GM23338 (cell line): Measurements from ENCODE around the gene N4BP2L1. TPM values are rescaled to one million over a fixed set of nuclear protein-coding genes. Genes with fewer than 3 reads are reported as not detected.

ENCODE experiments used
- ATAC-seq: fragments of 200-7000 bp; cut with Tn5 transposase; 3 replicates; pipeline ENCODE4 v1.9.1; 2020
- DNase-seq: peaks from one replicate; pipeline ENCODE4 v3.0.0-alpha.2; 2015; ENCODE audit warnings: low spot score
- H2AFZ ChIP-seq: fragments of 200-600 bp; sonication (generic); 2 replicates; pipeline ENCODE4 v1.8.0; 2016; ENCODE audit warnings: antibody characterized with exemption, mild to moderate bottlenecking, moderate library complexity
- H3F3A ChIP-seq: fragments of 200-600 bp; sonication (generic); replicated peaks from 2 replicates; pipeline ENCODE4 v1.8.0; 2017; ENCODE audit warnings: antibody characterized with exemption, mixed run types, low read depth
- H3K27ac ChIP-seq: fragments of 200-600 bp; sonication (generic); 2 replicates; pipeline ENCODE4 v1.6.1; 2016; ENCODE audit warnings: low read depth
- H3K27me3 ChIP-seq: fragments of 200-600 bp; sonication (generic); 2 replicates; pipeline ENCODE4 v1.8.0; 2016; ENCODE audit warnings: mild to moderate bottlenecking, mixed run types, moderate library complexity; ENCODE audit not compliant: insufficient read depth
- H3K36me3 ChIP-seq: fragments of 200-600 bp; sonication (generic); 2 replicates; pipeline ENCODE4 v1.8.0; 2016; ENCODE audit warnings: mild to moderate bottlenecking; ENCODE audit not compliant: insufficient read depth
- H3K4me1 ChIP-seq: fragments of 200-600 bp; sonication (generic); 2 replicates; pipeline ENCODE4 v1.8.0; 2016; ENCODE audit warnings: mild to moderate bottlenecking, moderate library complexity; ENCODE audit not compliant: insufficient read depth
- H3K4me2 ChIP-seq: fragments of 200-600 bp; sonication (generic); 2 replicates; pipeline ENCODE4 v1.7.1; 2017; ENCODE audit warnings: mixed run types
- H3K4me3 ChIP-seq: fragments of 200-600 bp; sonication (generic); 2 replicates; pipeline ENCODE4 v1.6.1; 2016; ENCODE audit warnings: mixed run types
- H3K79me2 ChIP-seq: fragments of 200-600 bp; sonication (generic); replicated peaks from 2 replicates; pipeline ENCODE4 v1.8.0; 2017; ENCODE audit warnings: mild to moderate bottlenecking; ENCODE audit not compliant: insufficient read depth
- H3K9me2 ChIP-seq: fragments of 200-600 bp; sonication (generic); 2 replicates; pipeline ENCODE4 v1.8.0; 2017; ENCODE audit not compliant: insufficient read depth
- H4K20me1 ChIP-seq: fragments of 200-600 bp; sonication (generic); replicated peaks from 2 replicates; pipeline ENCODE4 v1.8.0; 2017; ENCODE audit warnings: mild to moderate bottlenecking; ENCODE audit not compliant: insufficient read depth
- H3K27ac Mint-ChIP-seq: 2 replicates; pipeline ENCODE4 v1.8.0; 2020; ENCODE audit warnings: inconsistent platforms, mild to moderate bottlenecking, moderate library complexity, mixed read lengths
- H3K27me3 Mint-ChIP-seq: 3 replicates; pipeline ENCODE4 v1.8.0; 2022; ENCODE audit warnings: low read depth, mild to moderate bottlenecking, moderate library complexity, mixed read lengths, inconsistent platforms; ENCODE audit not compliant: insufficient read depth, poor library complexity
- H3K36me3 Mint-ChIP-seq: 3 replicates; pipeline ENCODE4 v1.8.0; 2021; ENCODE audit warnings: low read depth, mild to moderate bottlenecking, inconsistent platforms, moderate library complexity, mixed read lengths
- H3K4me1 Mint-ChIP-seq: 3 replicates; pipeline ENCODE4 v1.8.0; 2020; ENCODE audit warnings: mild to moderate bottlenecking, inconsistent platforms, mixed read lengths
- H3K4me3 Mint-ChIP-seq: 3 replicates; pipeline ENCODE4 v1.8.0; 2021; ENCODE audit warnings: moderate library complexity, mild to moderate bottlenecking, inconsistent platforms, mixed read lengths
- H3K9me3 Mint-ChIP-seq: 3 replicates; pipeline ENCODE4 v1.8.0; 2020; ENCODE audit warnings: moderate library complexity, mild to moderate bottlenecking, inconsistent platforms, mixed read lengths
- polyA plus RNA-seq: library from polyadenylated mRNA; unstranded; fragments of >200 nt; fragmentation: Nextera tagmentation; extraction: Ambion mirVana; gene quantifications from 2 replicates; pipeline ENCODE4 v1.2.1, GENCODE V29; 2016
- total RNA-seq: library from RNA; depleted of rRNA; stranded (reverse); fragments of >200 nt; shearing (Covaris generic); gene quantifications from 2 replicates; pipeline ENCODE4 v1.2.3, GENCODE V29; 2014
- TF ChIP-seq, protein P1 (sequence below): fragments of 250-450 bp; sonication (Bioruptor Pico); IDR thresholded peaks from 2 replicates; pipeline ENCODE4 v1.5.0; 2020; ENCODE audit warnings: mild to moderate bottlenecking, moderate library complexity
- TF ChIP-seq, protein P2 (sequence below), 2 experiments: fragments of 200-600 bp in 1 of 2; sonication (generic) in 1 of 2; conservative IDR thresholded peaks; 2 replicates each; pipeline versions ENCODE4 v1.5.1 to v1.6.1; 2016 to 2017; ENCODE audit warnings: antibody characterized with exemption in 2 of 2, low read depth in 2 of 2, mild to moderate bottlenecking in 2 of 2, moderate library complexity in 1 of 2

N4BP2L1 gene
- total and polyA plus RNA-seq, 2 experiments from 2014 or later = 3.3 to 4.1 TPM

DNA sequence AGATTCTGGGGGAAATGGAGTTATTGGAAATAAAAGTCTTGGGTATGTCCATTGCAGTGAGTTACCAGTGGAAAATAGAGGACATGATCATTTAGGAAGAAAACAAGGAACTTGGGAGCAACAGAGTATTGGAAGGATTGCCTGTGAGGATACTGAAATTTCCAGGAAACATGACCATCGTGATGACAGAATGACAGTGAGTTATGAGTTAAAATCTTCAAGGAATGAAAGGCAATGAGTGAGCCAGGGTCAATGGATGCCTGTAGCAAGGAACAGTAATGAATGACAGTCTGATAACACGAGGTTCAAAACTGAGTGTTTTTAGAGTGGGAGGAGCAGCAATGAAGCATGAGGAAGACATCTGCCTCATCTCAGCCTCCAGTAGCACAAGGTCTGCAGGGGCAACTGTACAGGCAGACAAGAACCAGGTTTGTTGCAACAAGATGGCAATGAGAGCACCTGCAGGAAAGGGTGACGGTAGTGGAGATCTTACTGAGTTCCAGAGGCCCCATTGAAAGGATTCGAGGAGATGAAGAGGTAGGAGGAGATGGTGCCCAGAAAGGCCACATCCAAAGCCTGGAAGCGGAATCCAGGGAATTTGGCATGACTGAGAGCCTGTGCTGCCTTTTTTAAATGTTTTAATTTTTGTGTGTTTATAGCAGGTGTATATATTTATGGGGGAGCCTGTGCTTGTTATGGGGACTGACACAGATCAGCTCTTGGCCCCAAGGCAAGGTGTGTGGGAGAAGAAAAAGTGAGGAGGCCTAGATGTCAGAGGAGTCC, 43.9 kb downstream of the N4BP2L1 start (continued):
- TF ChIP-seq, protein P1, sequence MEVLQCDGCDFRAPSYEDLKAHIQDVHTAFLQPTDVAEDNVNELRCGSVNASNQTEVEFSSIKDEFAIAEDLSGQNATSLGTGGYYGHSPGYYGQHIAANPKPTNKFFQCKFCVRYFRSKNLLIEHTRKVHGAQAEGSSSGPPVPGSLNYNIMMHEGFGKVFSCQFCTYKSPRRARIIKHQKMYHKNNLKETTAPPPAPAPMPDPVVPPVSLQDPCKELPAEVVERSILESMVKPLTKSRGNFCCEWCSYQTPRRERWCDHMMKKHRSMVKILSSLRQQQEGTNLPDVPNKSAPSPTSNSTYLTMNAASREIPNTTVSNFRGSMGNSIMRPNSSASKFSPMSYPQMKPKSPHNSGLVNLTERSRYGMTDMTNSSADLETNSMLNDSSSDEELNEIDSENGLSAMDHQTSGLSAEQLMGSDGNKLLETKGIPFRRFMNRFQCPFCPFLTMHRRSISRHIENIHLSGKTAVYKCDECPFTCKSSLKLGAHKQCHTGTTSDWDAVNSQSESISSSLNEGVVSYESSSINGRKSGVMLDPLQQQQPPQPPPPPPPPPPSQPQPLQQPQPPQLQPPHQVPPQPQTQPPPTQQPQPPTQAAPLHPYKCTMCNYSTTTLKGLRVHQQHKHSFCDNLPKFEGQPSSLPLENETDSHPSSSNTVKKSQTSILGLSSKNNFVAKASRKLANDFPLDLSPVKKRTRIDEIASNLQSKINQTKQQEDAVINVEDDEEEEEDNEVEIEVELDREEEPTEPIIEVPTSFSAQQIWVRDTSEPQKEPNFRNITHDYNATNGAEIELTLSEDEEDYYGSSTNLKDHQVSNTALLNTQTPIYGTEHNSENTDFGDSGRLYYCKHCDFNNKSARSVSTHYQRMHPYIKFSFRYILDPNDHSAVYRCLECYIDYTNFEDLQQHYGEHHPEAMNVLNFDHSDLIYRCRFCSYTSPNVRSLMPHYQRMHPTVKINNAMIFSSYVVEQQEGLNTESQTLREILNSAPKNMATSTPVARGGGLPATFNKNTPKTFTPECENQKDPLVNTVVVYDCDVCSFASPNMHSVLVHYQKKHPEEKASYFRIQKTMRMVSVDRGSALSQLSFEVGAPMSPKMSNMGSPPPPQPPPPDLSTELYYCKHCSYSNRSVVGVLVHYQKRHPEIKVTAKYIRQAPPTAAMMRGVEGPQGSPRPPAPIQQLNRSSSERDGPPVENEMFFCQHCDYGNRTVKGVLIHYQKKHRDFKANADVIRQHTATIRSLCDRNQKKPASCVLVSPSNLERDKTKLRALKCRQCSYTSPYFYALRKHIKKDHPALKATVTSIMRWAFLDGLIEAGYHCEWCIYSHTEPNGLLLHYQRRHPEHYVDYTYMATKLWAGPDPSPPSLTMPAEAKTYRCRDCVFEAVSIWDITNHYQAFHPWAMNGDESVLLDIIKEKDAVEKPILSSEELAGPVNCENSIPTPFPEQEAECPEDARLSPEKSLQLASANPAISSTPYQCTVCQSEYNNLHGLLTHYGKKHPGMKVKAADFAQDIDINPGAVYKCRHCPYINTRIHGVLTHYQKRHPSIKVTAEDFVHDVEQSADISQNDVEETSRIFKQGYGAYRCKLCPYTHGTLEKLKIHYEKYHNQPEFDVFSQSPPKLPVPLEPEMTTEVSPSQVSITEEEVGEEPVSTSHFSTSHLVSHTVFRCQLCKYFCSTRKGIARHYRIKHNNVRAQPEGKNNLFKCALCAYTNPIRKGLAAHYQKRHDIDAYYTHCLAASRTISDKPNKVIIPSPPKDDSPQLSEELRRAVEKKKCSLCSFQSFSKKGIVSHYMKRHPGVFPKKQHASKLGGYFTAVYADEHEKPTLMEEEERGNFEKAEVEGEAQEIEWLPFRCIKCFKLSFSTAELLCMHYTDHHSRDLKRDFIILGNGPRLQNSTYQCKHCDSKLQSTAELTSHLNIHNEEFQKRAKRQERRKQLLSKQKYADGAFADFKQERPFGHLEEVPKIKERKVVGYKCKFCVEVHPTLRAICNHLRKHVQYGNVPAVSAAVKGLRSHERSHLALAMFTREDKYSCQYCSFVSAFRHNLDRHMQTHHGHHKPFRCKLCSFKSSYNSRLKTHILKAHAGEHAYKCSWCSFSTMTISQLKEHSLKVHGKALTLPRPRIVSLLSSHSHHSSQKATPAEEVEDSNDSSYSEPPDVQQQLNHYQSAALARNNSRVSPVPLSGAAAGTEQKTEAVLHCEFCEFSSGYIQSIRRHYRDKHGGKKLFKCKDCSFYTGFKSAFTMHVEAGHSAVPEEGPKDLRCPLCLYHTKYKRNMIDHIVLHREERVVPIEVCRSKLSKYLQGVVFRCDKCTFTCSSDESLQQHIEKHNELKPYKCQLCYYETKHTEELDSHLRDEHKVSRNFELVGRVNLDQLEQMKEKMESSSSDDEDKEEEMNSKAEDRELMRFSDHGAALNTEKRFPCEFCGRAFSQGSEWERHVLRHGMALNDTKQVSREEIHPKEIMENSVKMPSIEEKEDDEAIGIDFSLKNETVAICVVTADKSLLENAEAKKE = no peak
- TF ChIP-seq, protein P2, sequence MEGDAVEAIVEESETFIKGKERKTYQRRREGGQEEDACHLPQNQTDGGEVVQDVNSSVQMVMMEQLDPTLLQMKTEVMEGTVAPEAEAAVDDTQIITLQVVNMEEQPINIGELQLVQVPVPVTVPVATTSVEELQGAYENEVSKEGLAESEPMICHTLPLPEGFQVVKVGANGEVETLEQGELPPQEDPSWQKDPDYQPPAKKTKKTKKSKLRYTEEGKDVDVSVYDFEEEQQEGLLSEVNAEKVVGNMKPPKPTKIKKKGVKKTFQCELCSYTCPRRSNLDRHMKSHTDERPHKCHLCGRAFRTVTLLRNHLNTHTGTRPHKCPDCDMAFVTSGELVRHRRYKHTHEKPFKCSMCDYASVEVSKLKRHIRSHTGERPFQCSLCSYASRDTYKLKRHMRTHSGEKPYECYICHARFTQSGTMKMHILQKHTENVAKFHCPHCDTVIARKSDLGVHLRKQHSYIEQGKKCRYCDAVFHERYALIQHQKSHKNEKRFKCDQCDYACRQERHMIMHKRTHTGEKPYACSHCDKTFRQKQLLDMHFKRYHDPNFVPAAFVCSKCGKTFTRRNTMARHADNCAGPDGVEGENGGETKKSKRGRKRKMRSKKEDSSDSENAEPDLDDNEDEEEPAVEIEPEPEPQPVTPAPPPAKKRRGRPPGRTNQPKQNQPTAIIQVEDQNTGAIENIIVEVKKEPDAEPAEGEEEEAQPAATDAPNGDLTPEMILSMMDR (conservative IDR thresholded peaks at IDR 0.05; ENCODE audit: low read depth in 2 of 2) = no peak

DNA sequence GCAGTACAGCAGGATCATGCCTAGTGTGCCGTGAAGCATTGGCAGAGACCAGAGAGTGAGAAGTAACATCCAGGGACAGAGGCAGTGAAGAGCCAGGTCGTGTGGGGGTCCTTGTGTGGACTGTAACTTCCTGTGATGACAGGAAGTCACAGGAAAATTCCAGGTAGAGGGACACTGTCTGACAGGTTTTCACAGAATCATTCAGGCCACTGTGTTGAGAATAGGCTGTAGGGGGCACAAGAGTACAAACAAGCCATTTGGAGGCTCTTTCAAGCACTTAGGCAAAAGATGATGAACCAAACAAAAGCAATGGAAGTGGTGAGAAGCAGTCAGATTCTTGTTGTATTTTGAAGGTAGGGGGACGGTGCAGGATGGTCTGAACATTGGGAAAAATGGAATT, 46.4 kb downstream of the N4BP2L1 start:
- Histone ChIP-seq H3K4me3 (no peak overlapping the region), H3F3A (no peaks in the 10 kb centered on the region), H3K36me3 (peaks cover 6% of the 10 kb centered on the region; the same call in 1 of the 2 replicates), H2AFZ (no peak overlapping the region), H3K4me1 (no peaks in the 10 kb centered on the region), H3K79me2 (no peaks in the 10 kb centered on the region), H3K27me3 (no peaks in the 10 kb centered on the region), H4K20me1 (no peaks in the 10 kb centered on the region), H3K4me2 (no peak overlapping the region), H3K9me2 (no peaks in the 10 kb centered on the region), H3K27ac (no peak overlapping the region)
- peaks cover 11% of the 10 kb centered on the region; the same call in 2 of the 3 replicates for H3K36me3 Mint-ChIP-seq
- no peaks in the 10 kb centered on the region for H3K9me3 Mint-ChIP-seq
- no peaks in the 10 kb centered on the region for H3K27me3 Mint-ChIP-seq
- no peak overlapping the region for H3K4me3 Mint-ChIP-seq
- no peak overlapping the region for H3K27ac Mint-ChIP-seq
- TF ChIP-seq, protein P2 (conservative IDR thresholded peaks at IDR 0.05; ENCODE audit: low read depth in 2 of 2) = peak; percentile 69 to 82
- TF ChIP-seq, protein P1 = no peak
- DNase-seq = peak; percentile 76
- ATAC-seq = peak; percentile 84
- no peaks in the 10 kb centered on the region for H3K4me1 Mint-ChIP-seq
